GM12865 (cell line): ENCODE data around the gene TEKT4.
"Not testable (repeated sequence)": the region's sequence is repeated elsewhere in the genome, so short reads cannot be mapped to it uniquely, and the experiment has no call there.

Source experiments
- DNase-seq: peaks from one replicate; pipeline ENCODE4 v3.0.0; 2010; ENCODE audit warnings: low read depth
- H3K4me3 ChIP-seq: 2 replicates; pipeline ENCODE4 v1.5.1; 2011; ENCODE audit warnings: mild to moderate bottlenecking, low read depth, low read length, control low read depth
- TF ChIP-seq, protein P1 (sequence below): IDR thresholded peaks from 2 replicates; pipeline ENCODE4 v1.5.1; 2011; ENCODE audit warnings: low read length, control low read depth, low read depth, inconsistent platforms; ENCODE audit not compliant: insufficient read depth; ENCODE audit errors: missing control alignments

Gene TEKT4

DNA sequence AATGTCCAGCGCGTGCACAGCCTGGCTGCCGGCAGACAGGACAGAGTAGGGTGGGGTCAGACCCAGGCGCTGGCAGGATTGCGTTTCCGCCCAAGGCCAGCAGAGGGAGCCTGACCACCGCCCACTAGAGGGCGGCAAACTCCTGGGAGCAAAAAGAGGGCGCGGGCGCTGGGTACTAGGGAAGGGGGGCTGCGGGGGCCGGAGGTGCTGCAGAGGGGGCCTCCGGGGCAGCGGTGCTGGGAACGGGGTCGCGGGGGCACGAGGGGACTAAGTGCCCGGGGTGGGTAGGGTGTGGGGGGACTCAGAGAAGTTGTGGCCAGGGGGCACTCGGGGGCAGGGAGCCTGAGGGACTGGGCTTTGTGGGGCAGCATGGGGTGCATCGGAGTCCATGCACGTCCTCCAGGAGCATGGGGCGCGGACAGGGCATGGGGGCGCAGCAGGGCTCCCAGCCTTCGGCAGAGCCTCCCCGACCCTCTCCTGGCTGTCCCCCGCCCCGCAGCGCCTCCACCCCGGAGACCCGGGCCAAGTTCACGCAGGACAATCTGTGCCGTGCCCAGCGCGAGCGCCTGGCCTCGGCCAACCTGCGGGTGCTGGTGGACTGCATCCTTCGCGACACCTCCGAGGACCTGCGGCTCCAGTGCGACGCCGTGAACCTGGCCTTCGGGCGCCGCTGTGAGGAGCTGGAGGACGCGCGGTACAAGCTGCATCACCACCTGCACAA is 3.2 kb downstream of the TEKT4 start:
- peak; percentile 67 for DNase-seq
- no peak overlapping the region; the same call in 1 of the 2 replicates for H3K4me3 ChIP-seq
- TF ChIP-seq, protein P1, sequence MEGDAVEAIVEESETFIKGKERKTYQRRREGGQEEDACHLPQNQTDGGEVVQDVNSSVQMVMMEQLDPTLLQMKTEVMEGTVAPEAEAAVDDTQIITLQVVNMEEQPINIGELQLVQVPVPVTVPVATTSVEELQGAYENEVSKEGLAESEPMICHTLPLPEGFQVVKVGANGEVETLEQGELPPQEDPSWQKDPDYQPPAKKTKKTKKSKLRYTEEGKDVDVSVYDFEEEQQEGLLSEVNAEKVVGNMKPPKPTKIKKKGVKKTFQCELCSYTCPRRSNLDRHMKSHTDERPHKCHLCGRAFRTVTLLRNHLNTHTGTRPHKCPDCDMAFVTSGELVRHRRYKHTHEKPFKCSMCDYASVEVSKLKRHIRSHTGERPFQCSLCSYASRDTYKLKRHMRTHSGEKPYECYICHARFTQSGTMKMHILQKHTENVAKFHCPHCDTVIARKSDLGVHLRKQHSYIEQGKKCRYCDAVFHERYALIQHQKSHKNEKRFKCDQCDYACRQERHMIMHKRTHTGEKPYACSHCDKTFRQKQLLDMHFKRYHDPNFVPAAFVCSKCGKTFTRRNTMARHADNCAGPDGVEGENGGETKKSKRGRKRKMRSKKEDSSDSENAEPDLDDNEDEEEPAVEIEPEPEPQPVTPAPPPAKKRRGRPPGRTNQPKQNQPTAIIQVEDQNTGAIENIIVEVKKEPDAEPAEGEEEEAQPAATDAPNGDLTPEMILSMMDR: peak; percentile 100

DNA sequence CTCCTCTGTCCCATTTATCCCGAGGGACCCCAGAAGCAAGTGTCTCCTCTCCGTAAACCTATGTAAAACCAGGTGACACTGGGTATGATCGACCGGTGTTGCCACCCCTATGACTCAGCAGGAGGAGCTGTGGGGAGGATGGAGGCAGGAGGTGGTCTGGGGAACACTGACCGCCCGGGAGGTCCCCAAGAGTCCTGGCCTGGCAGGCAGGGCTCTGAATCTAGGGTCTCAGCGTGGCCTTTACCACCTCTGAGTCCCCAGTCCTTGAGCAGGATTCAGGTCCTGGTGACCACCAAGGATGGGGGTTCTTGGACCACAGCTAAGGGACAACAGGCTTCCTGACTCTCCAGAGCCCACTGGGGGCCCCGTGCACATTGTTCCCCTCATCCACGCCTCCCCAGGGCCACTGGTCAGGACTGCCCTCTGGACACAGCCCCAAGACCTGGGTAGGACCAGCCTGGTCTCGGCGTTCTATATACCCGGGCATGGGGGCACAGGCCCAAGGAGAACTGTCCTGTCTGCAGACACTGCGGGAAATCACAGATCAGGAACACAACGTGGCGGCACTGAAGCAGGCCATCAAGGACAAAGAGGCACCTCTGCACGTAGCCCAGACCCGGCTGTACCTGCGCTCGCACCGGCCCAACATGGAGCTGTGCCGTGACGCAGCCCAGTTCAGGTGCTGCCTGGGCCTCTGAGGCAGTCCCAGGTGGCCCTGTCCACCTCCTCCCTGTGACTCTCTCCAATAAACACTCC is 4.0 kb downstream of the TEKT4 start:
- no peak for DNase-seq
- no peak overlapping the region for H3K4me3 ChIP-seq
- TF ChIP-seq, protein P1: no peak

DNA sequence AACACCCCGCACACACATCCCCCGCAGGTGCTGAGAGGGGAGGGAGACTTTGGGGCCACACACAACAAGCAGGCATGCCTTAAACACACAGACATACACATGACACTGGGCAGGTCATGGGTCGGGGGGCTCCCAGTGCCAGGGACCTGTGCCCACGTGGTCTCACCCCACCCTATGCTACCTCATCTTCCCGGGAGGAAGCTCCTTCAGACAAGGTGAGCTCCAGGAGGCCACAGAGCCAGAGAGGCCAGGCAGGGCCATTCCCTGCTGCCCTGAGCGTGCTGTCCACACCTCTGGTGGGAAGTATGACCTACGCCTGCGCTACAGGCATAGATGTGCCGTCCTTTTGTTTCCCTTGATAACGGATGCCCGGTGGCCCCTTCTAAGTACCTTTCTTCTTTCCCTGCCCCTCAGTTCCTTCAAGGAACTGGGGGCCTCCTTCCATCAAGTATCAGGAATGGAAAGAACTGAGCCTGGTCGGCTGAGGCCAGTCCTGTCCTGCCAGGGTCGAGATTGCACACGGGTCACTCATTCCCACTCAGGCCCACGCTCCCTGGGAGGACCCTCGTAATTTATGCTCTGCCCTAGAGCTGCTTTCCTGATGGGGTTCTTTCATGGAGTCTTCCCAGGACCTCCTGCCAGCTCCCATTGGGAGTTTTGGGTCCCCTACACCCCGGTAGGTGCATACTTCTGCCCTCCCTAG is 4.7 kb downstream of the TEKT4 start:
- no peak overlapping the region for H3K4me3 ChIP-seq
- DNase-seq: no peak
- TF ChIP-seq, protein P1: no peak

DNA sequence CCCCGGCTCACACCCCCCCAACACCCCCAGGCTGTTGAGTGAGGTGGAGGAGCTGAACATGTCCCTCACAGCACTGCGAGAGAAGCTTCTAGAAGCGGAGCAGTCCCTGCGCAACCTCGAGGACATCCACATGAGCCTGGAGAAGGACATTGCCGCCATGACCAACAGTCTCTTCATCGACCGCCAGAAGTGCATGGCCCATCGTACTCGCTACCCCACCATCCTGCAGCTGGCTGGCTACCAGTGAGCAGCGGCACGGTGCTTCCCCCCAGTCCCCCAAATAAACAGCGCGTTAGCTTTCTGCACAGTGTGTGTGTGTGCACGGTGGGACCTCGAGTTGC is 5.3 kb downstream of the TEKT4 start:
- TF ChIP-seq, protein P1: no peak
- H3K4me3 ChIP-seq: no peak overlapping the region
- no peak for DNase-seq

DNA sequence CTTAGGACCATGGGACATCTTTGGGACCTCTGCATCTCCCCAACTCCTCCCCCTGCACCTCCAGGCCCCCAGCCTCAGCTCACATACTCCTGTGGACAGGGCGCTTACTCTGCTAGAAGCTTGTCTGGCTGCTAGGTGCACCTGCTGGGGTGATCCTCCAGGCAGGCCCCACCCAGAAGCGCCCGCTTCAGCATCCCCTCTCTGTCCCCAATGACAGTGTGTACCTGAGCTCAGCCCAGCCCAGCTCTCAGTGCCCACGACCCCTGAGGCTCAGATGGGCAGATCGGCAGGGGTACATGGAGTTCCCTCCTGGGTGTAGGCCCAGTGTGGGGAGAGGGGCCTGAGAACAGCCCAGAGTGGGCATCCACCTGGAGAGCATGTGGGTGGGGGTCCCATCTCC is 5.9 kb downstream of the TEKT4 start:
- H3K4me3 ChIP-seq: no peak overlapping the region
- TF ChIP-seq, protein P1: no peak
- DNase-seq: no peak

DNA sequence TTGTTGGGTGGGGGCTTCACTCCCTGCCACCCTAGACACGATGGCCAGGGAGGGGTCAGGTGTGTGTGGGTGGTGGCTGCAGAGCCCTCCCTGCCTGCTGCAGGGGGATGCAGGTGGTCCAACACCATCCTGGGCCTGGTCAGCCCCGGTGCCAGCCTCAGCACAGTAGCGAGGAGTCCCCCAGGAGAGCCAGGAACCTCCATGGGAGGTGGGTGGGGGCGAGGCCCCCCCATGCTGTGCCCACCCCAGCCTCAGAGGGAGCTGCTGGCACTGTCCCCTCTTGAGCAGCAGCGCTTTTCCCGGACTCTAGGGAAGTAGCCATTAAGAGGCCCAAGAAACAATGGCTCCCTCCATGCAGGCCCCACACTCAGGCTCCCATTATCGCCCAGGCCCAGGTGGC is 7.3 kb downstream of the TEKT4 start:
- not testable (repeated sequence) for DNase-seq, H3K4me3 ChIP-seq

DNA sequence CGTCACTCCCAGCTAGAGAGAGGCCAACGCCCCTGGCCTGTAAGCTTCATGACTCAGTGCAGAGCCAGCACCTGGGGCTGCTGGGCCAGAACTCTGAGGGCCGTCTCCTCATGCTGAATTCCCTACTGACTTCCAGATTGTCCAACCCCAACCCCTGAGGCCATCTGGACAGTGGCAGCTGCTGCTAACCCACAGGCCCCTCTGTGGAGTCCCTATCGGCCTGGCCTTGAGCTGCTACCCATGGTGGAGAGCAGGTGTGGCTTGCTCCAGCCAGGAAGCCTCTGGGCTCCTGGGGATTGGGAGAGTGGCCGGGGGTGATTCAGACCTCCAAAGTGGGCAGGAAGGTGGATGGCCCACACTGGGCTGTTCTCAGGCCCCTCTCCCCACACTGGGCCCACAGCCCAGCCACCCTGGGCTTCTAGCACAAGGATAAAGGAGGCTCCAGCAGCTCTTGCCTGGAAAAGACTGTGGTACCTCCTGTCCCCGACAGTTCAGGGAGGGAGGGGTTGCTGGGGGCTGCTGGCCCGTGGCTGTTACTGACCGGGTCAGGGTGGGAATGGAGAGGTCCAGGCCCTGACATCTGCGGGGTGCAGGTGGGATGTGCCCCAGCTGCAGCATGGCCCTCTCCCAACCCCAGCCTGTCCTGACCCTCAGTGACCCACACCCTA is 8.2 kb downstream of the TEKT4 start:
- no peak overlapping the region for H3K4me3 ChIP-seq

More for the DNA sequence above, 8.2 kb downstream of the TEKT4 start:
- TF ChIP-seq, protein P1: no peak
- DNase-seq: no peak
